Measurements from ENCODE around the gene RPL22. TPM values are rescaled to one million over a fixed set of nuclear protein-coding genes. Genes with fewer than 3 reads are reported as not detected.
A peak's percentile ranks its signal among the peaks of the same experiment; 100 is the strongest.

Gene RPL22
- total and polyA plus RNA-seq, 2 of the 13 experiments (the other 11 are each of a cell fraction or from before 2014, with no cell fraction given) = 214 to 545 TPM

DNA sequence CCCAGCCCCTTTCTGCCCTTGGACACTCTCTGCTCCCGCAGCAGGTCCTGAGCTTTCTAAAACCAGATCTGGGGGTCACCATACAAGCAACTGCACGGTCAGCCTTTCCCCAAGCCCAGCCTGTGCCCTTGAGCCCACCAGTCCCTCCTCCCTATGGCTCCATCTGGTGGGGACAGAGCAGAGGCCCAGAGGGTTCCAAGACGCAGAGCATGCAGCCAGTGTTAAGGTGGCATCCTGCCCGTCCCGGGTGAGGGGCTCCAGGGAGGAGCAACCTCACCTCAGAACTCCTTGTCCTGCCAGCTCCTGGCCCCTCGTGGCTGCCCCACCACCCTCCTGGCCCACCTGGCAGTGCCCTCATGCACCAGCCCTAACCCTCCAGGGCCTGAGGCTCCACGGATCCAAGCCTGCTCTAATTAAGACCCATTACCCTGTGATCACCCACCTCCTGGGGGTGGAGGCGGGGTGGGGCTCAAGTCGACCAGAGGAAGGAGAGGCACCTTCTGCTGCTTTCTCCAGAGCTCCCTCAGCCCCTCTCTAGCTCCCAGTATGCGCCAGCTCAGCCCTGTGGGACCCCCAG lies 27.8 kb downstream of the RPL22 start (continued):
- TF ChIP-seq ETV5 (CRISPR knock-in tag; IDR thresholded peaks at IDR 0.05; ENCODE audit: borderline replicate concordance) = no peak
- no peak for TF ChIP-seq ZNF777 (CRISPR knock-in tag; IDR thresholded peaks at IDR 0.05)
- TF ChIP-seq, protein P1, sequence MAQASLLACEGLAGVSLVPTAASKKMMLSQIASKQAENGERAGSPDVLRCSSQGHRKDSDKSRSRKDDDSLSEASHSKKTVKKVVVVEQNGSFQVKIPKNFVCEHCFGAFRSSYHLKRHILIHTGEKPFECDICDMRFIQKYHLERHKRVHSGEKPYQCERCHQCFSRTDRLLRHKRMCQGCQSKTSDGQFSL (CRISPR knock-in tag; IDR thresholded peaks at IDR 0.05) = peak; percentile 76; the same call in 1 of the 2 replicates
- TF ChIP-seq ZNF124 (CRISPR knock-in tag; IDR thresholded peaks at IDR 0.05) = no peak
- no peak for TF ChIP-seq MED8 (CRISPR knock-in tag; IDR thresholded peaks at IDR 0.05; ENCODE audit: insufficient replicate concordance)
- TF ChIP-seq, protein P2, sequence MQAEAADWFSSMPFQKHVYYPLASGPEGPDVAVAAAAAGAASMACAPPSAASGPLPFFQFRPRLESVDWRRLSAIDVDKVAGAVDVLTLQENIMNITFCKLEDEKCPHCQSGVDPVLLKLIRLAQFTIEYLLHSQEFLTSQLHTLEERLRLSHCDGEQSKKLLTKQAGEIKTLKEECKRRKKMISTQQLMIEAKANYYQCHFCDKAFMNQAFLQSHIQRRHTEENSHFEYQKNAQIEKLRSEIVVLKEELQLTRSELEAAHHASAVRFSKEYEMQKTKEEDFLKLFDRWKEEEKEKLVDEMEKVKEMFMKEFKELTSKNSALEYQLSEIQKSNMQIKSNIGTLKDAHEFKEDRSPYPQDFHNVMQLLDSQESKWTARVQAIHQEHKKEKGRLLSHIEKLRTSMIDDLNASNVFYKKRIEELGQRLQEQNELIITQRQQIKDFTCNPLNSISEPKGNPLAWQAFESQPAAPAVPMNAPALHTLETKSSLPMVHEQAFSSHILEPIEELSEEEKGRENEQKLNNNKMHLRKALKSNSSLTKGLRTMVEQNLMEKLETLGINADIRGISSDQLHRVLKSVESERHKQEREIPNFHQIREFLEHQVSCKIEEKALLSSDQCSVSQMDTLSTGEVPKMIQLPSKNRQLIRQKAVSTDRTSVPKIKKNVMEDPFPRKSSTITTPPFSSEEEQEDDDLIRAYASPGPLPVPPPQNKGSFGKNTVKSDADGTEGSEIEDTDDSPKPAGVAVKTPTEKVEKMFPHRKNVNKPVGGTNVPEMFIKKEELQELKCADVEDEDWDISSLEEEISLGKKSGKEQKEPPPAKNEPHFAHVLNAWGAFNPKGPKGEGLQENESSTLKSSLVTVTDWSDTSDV (CRISPR knock-in tag; IDR thresholded peaks at IDR 0.05) = no peak
- TF ChIP-seq KDM2A (CRISPR knock-in tag; IDR thresholded peaks at IDR 0.05; ENCODE audit: borderline replicate concordance, low read depth) = no peak
- TF ChIP-seq BRD4 (CRISPR knock-in tag; IDR thresholded peaks at IDR 0.05) = no peak
- no peak for TF ChIP-seq ZNF607 (CRISPR knock-in tag; IDR thresholded peaks at IDR 0.05; ENCODE audit: borderline replicate concordance)
- TF ChIP-seq HOXA9 (CRISPR knock-in tag; IDR thresholded peaks at IDR 0.05; ENCODE audit: borderline replicate concordance) = no peak
- no peak for TF ChIP-seq HNRNPH1 (optimal IDR thresholded peaks at IDR 0.05; ENCODE audit: low read depth, low read length)
- TF ChIP-seq NFYB (CRISPR knock-in tag; IDR thresholded peaks at IDR 0.05) = no peak
- TF ChIP-seq NR2F1 (CRISPR knock-in tag; IDR thresholded peaks at IDR 0.05) = no peak
- peak; percentile 14 for TF ChIP-seq HNRNPLL (IDR thresholded peaks at IDR 0.05; ENCODE audit: low read depth, low read length, poor library complexity, severe bottlenecking)
- TF ChIP-seq, protein P3, sequence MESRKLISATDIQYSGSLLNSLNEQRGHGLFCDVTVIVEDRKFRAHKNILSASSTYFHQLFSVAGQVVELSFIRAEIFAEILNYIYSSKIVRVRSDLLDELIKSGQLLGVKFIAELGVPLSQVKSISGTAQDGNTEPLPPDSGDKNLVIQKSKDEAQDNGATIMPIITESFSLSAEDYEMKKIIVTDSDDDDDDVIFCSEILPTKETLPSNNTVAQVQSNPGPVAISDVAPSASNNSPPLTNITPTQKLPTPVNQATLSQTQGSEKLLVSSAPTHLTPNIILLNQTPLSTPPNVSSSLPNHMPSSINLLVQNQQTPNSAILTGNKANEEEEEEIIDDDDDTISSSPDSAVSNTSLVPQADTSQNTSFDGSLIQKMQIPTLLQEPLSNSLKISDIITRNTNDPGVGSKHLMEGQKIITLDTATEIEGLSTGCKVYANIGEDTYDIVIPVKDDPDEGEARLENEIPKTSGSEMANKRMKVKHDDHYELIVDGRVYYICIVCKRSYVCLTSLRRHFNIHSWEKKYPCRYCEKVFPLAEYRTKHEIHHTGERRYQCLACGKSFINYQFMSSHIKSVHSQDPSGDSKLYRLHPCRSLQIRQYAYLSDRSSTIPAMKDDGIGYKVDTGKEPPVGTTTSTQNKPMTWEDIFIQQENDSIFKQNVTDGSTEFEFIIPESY (CRISPR knock-in tag; IDR thresholded peaks at IDR 0.05) = no peak
- TF ChIP-seq STAG1 (CRISPR knock-in tag; IDR thresholded peaks at IDR 0.05) = peak; percentile 72
- TF ChIP-seq, protein P4, sequence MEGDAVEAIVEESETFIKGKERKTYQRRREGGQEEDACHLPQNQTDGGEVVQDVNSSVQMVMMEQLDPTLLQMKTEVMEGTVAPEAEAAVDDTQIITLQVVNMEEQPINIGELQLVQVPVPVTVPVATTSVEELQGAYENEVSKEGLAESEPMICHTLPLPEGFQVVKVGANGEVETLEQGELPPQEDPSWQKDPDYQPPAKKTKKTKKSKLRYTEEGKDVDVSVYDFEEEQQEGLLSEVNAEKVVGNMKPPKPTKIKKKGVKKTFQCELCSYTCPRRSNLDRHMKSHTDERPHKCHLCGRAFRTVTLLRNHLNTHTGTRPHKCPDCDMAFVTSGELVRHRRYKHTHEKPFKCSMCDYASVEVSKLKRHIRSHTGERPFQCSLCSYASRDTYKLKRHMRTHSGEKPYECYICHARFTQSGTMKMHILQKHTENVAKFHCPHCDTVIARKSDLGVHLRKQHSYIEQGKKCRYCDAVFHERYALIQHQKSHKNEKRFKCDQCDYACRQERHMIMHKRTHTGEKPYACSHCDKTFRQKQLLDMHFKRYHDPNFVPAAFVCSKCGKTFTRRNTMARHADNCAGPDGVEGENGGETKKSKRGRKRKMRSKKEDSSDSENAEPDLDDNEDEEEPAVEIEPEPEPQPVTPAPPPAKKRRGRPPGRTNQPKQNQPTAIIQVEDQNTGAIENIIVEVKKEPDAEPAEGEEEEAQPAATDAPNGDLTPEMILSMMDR (CRISPR knock-in tag; IDR thresholded peaks at IDR 0.05) = peak; percentile 86
- TF ChIP-seq AHR (CRISPR knock-in tag; IDR thresholded peaks at IDR 0.05) = no peak
- no peak for TF ChIP-seq GLI4 (CRISPR knock-in tag; IDR thresholded peaks at IDR 0.05; ENCODE audit: borderline replicate concordance)
- peak; percentile 57 for TF ChIP-seq XRCC5 (optimal IDR thresholded peaks at IDR 0.05; ENCODE audit: low read length)
- TF ChIP-seq MED13 (CRISPR knock-in tag; IDR thresholded peaks at IDR 0.05) = no peak
